Measurements from ENCODE around the gene CRLF1.
"Not testable (repeated sequence)": the region's sequence is repeated elsewhere in the genome, so short reads cannot be mapped to it uniquely, and the experiment has no call there.

CRLF1 gene

GRCh38 chr19:18608805-18609716 lies 2.5 kb upstream of the CRLF1 start:
- no peak for DNase-seq (ENCODE audit: low spot score)

- DNase-seq (ENCODE audit: low spot score) = no peak
Observed at GRCh38 chr19:18608102-18608804, 1.7 kb upstream of the CRLF1 start.

GRCh38 chr19:18607226-18608101 lies 865 bp upstream of the CRLF1 start:
- no peak for DNase-seq (ENCODE audit: low spot score)

GRCh38 chr19:18605546-18606280 lies 886 bp downstream of the CRLF1 start:
- no peak for DNase-seq (ENCODE audit: low spot score)

- DNase-seq (ENCODE audit: low spot score) = no peak
Observed at GRCh38 chr19:18605196-18605545, 1.4 kb downstream of the CRLF1 start.

- no peak for DNase-seq (ENCODE audit: low spot score)
Observed at GRCh38 chr19:18604820-18605159, 1.8 kb downstream of the CRLF1 start.

- DNase-seq (ENCODE audit: low spot score) = no peak
Observed at GRCh38 chr19:18603958-18604819, 2.4 kb downstream of the CRLF1 start.

GRCh38 chr19:18603255-18603957 lies 3.2 kb downstream of the CRLF1 start:
- DNase-seq (ENCODE audit: low spot score) = no peak

GRCh38 chr19:18601875-18602274 lies 4.7 kb downstream of the CRLF1 start:
- no peak for DNase-seq (ENCODE audit: low spot score)

GRCh38 chr19:18600692-18601397 lies 5.8 kb downstream of the CRLF1 start:
- DNase-seq (ENCODE audit: low spot score) = not testable (repeated sequence)

- no peak for DNase-seq (ENCODE audit: low spot score)
Observed at GRCh38 chr19:18599485-18599884, 7.1 kb downstream of the CRLF1 start.

- DNase-seq (ENCODE audit: low spot score) = no peak
Observed at GRCh38 chr19:18597809-18598660, 8.6 kb downstream of the CRLF1 start.

- peak; percentile 64 for DNase-seq (ENCODE audit: low spot score)
Observed at GRCh38 chr19:18596752-18597157, 9.8 kb downstream of the CRLF1 start.

- no peak for DNase-seq (ENCODE audit: low spot score)
Observed at GRCh38 chr19:18595475-18595874, 11.1 kb downstream of the CRLF1 start.

- no peak for DNase-seq (ENCODE audit: low spot score)
Observed at GRCh38 chr19:18594824-18595373, 11.7 kb downstream of the CRLF1 start.

- peak; percentile 57 for DNase-seq (ENCODE audit: low spot score)
Observed at GRCh38 chr19:18594096-18594823, 12.3 kb downstream of the CRLF1 start.

- no peak for DNase-seq (ENCODE audit: low spot score)
Observed at GRCh38 chr19:18593367-18594095, 13.1 kb downstream of the CRLF1 start.
